Heart left ventricle (tissue), 13 donors: Measurements from ENCODE around the gene CCDC78.

Experiments used
- CTCF ChIP-seq, 12 donors: fragments of 200-600 bp; sonication (generic) in 4 of 12; IDR thresholded peaks; one replicate each; pipeline versions ENCODE4 v1.5.0 to v1.8.0; 2018 to 2022; ENCODE audit warnings: antibody characterized with exemption in 12 of 12, mild to moderate bottlenecking in 5 of 12
- POLR2A ChIP-seq, 2 donors: fragments of 450-650 bp; IDR thresholded peaks; one replicate each; pipeline ENCODE4 v1.6.1; 2017; ENCODE audit warnings: antibody characterized with exemption in 2 of 2, mild to moderate bottlenecking in 2 of 2, moderate library complexity in 2 of 2
- donor health status: ischemic (EF 13 %, LVEDD 7.1; RV severe dilation, severe dysfunction).
- donor health status: DM: no; HTN: yes; CAD: no.
- donor health status: DM: no; HTN: no; CAD: no.
- donor health status: ischemic (EF 25% LVEDD 6.9; RV normal size, moderate dysfunction).
- donor health status: ischemic (EF 25% LVEDD 5.7; RV mildly dilated, moderate dysfunction).
- donor health status: ischemic (EF 35%, LVEDD 5.7; RV mildly dilated, moderate dysfunction).
- donor health status: nonischemic (EF 11% LVEDD 7.7; RV severe dilation, severe dysfunction).
- donor health status: DM: yes; HTN: yes; CAD: no.
- donor health status: PGD.
- donor health status: ischemic (EF 29% LVEDD 5.4; RV normal size, mild dysfunction).
- donor health status: nonischemic (EF 23%, LVEDD 6.1; RV moderate dilation, normal function).

- TF ChIP-seq CTCF (IDR thresholded peaks at IDR 0.05) (no peak), POLR2A (IDR thresholded peaks at IDR 0.05) (no peak)
Observed at GRCh38 chr16:747978-748746, 21.9 kb upstream of the CCDC78 start.
